ENCODE results near the gene CSRP2.
A peak's percentile ranks its signal among the peaks of the same experiment; 100 is the strongest.

Gene CSRP2

DNA sequence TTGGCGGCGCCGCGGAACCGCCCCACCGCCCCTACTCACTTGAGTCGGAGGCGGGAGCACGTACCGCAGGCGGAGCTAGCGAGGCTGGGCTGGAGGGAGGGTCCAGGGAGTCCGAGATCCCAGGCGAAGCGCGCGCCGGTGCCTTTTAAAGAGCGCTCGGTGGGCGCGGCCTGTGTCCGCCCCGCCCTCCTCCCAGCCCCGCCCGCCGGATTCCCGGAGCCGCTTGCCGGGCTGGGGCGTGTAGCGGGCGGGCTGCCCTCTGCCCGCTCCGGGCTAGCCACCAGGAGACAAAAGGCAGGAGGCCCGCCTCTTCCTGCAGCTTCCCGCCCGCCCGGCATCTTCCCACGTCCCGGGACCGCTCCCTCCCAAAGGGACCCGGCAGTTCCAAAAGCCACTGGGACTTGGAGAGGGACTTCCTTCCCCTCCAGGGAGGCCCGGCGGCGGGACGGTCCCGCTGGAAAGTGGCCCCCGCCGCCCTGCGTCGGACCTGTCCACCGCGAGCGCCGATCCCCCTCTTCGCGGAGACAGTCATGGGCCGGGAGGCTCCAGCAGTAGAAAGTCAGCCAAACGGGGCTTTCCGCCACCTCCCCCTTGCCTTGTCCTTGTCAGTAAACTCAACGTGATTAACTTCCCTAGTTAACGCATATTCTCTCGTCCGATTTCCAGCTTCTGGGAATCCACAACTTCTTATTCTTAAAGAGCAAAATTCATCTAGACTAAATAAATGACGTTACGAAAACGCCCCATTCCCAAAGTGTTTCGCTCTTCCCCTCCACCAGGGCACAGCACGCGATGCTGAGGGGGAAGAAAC is at the start of gene CSRP2:
CSRP2 (minus strand) TSS at position 121 of the 811 bp plus-strand sequence. CDS start 12,759 bp downstream, outside the sequence.
- no peaks in the 10 kb centered on the region for H3K9me3 ChIP-seq (ENCODE audit: control insufficient read depth, low read depth, low read length)
- peak within 1 kb of the TSS; percentile 89 for H3K4me3 ChIP-seq (ENCODE audit: low read length)
- H3K4me1 ChIP-seq (ENCODE audit: control insufficient read depth, low read depth, low read length) = peaks cover 28% of the 10 kb centered on the region
- H3K27ac ChIP-seq (ENCODE audit: low read length) = peak within 1 kb of the TSS; percentile 86
- no peaks in the 10 kb centered on the region for H3K27me3 ChIP-seq (ENCODE audit: control insufficient read depth, insufficient read depth, low read length)
- no peaks in the 10 kb centered on the region for H3K36me3 ChIP-seq (ENCODE audit: control insufficient read depth, low read depth, low read length)
- H3K9ac ChIP-seq (ENCODE audit: low read length) = peak within 1 kb of the TSS; percentile 93

DNA sequence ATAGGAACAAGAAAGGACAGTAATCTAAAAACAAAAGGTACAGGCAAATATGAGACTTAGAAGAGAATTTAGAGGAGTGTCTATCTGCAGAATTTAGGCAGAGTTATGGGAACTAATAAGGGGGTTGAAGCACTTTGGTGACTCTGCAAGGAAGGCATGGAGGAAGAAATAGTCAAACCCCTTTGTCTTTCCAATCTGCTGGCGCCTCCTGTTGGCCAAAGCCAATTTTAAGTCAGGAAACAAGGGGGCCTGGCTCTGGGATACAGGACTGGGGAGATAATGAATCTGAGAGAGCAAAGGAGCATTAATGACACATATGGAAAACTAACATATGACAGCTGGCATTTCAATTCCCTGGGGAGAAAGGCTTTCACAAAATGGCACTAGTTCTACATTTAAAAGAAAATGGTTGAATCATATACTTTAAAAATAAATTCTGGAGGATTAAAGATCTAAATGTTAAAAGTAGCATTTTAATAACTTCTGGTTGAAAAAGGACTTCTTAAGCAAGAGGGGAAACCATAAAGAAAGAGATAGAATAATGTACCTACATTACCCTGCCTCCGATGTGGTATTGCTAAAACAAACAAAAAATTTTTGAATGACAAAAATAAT is 48.5 kb upstream of the CSRP2 start:
- H3K27me3 ChIP-seq (ENCODE audit: control insufficient read depth, insufficient read depth, low read length) = no peaks in the 10 kb centered on the region
- no peak overlapping the region for H3K4me3 ChIP-seq (ENCODE audit: low read length)
- H3K9me3 ChIP-seq (ENCODE audit: control insufficient read depth, low read depth, low read length) = no peaks in the 10 kb centered on the region
- H3K36me3 ChIP-seq (ENCODE audit: control insufficient read depth, low read depth, low read length) = no peaks in the 10 kb centered on the region
- no peak overlapping the region for H3K9ac ChIP-seq (ENCODE audit: low read length)
- no peak overlapping the region for H3K27ac ChIP-seq (ENCODE audit: low read length)
- no peaks in the 10 kb centered on the region for H3K4me1 ChIP-seq (ENCODE audit: control insufficient read depth, low read depth, low read length)

DNA sequence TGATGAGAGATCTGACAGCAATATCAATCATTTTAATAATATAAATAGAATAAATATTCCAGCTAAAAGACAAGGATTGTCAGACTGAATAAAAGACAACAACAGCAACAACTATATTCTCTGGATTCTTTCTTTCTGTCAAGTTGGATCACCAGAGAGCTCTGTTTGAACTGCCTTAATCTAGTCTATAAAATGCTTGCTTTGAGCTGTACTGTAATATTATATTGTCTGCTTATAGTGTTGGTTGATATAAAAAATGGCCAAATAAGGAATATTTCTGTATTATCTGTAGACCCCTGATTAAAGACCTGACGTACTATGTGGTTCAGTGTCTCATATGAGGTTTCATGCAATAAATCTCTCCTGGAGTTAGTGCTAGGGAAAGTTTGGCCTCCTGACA is 46.3 kb upstream of the CSRP2 start:
- Histone ChIP-seq H3K4me1 (ENCODE audit: control insufficient read depth, low read depth, low read length) (peaks cover 14% of the 10 kb centered on the region), H3K9me3 (ENCODE audit: control insufficient read depth, low read depth, low read length) (no peaks in the 10 kb centered on the region), H3K36me3 (ENCODE audit: control insufficient read depth, low read depth, low read length) (no peaks in the 10 kb centered on the region), H3K4me3 (ENCODE audit: low read length) (no peak overlapping the region), H3K27me3 (ENCODE audit: control insufficient read depth, insufficient read depth, low read length) (no peaks in the 10 kb centered on the region), H3K27ac (ENCODE audit: low read length) (no peak overlapping the region), H3K9ac (ENCODE audit: low read length) (no peak overlapping the region)

DNA sequence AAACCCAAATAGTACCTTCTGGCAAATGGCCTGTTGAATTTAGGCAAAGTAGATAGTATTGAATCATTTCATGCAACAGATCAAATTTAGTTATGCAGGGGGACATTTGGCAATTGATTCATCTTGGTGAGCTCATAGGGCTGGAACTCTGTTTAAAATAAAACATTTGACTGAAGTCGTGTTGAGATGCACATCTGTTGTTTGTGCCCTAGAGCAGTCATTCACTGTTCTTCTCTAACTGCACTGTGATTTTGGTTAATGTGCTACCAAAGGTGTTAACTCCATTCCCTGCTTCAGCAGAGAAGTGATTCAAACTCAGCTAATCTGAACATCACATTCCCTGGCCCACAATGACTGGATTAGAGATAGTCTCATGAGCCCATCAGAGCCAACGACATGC is 44.0 kb upstream of the CSRP2 start:
- H3K27me3 ChIP-seq (ENCODE audit: control insufficient read depth, insufficient read depth, low read length) = no peaks in the 10 kb centered on the region
- no peak overlapping the region for H3K27ac ChIP-seq (ENCODE audit: low read length)
- H3K9me3 ChIP-seq (ENCODE audit: control insufficient read depth, low read depth, low read length) = no peaks in the 10 kb centered on the region
- H3K36me3 ChIP-seq (ENCODE audit: control insufficient read depth, low read depth, low read length) = no peaks in the 10 kb centered on the region
- H3K4me1 ChIP-seq (ENCODE audit: control insufficient read depth, low read depth, low read length) = peaks cover 15% of the 10 kb centered on the region
- no peak overlapping the region for H3K4me3 ChIP-seq (ENCODE audit: low read length)
- H3K9ac ChIP-seq (ENCODE audit: low read length) = no peak overlapping the region

DNA sequence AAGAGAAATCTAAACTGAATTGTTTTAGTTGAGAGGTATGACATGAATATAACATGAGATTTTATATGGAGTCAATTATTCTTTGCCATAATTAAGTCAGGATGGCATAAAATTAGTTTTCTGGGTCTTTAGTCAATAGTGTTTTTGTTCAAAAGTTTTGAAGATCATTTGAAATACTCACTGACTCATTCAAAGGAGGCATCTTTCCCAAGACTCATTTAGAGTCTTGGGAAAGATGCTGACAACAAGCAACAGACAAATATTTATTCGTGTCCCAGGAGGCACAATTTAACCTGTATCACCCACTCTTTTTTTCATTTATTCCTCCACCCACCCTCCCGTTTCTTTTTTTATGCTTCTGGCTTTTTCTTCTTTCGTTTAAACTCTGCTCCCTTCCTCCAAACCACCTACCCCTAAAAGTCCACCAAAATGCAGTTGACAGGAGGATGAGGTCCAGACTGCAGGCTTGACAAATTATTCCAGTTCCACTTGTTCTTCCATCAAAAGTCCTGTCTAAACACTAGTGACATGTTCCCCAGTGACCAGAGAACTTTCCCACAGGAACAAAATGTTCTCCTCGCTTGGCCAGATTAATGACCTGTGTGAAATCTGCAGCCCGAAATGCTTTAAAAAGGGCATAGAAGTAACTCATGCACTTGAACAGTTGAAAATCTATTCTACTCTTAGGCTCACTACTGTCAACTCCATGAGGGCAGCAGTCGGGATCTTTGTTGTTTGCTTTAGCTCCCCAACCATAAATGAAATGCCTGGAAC is 43.3 kb upstream of the CSRP2 start:
- H3K36me3 ChIP-seq (ENCODE audit: control insufficient read depth, low read depth, low read length) = no peaks in the 10 kb centered on the region
- H3K9ac ChIP-seq (ENCODE audit: low read length) = no peak overlapping the region
- no peaks in the 10 kb centered on the region for H3K9me3 ChIP-seq (ENCODE audit: control insufficient read depth, low read depth, low read length)
- peaks cover 15% of the 10 kb centered on the region for H3K4me1 ChIP-seq (ENCODE audit: control insufficient read depth, low read depth, low read length)
- H3K27me3 ChIP-seq (ENCODE audit: control insufficient read depth, insufficient read depth, low read length) = no peaks in the 10 kb centered on the region
- H3K27ac ChIP-seq (ENCODE audit: low read length) = no peak overlapping the region
- H3K4me3 ChIP-seq (ENCODE audit: low read length) = no peak overlapping the region

DNA sequence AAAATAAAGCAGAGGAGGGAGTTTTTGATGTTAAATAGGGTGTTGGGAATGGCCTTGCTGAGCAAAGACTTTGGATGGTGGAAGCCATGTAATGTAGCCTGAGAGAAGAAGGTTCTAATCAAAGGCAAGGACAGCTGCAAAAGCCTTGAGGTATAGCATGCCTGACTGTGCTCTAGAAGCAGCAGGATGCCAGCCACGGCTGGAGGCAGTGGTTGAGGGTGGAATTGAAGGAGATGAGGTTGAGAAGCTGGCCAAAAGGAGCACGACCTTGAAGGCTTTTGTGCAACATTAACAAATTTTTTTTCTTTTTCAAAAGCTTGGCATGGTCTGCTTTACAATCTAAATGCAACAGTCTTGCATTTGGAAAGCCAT is 42.3 kb upstream of the CSRP2 start:
- Histone ChIP-seq H3K27ac (ENCODE audit: low read length) (no peak overlapping the region), H3K4me1 (ENCODE audit: control insufficient read depth, low read depth, low read length) (peaks cover 15% of the 10 kb centered on the region), H3K36me3 (ENCODE audit: control insufficient read depth, low read depth, low read length) (no peaks in the 10 kb centered on the region), H3K4me3 (ENCODE audit: low read length) (no peak overlapping the region), H3K27me3 (ENCODE audit: control insufficient read depth, insufficient read depth, low read length) (no peaks in the 10 kb centered on the region), H3K9me3 (ENCODE audit: control insufficient read depth, low read depth, low read length) (no peaks in the 10 kb centered on the region), H3K9ac (ENCODE audit: low read length) (no peak overlapping the region)

DNA sequence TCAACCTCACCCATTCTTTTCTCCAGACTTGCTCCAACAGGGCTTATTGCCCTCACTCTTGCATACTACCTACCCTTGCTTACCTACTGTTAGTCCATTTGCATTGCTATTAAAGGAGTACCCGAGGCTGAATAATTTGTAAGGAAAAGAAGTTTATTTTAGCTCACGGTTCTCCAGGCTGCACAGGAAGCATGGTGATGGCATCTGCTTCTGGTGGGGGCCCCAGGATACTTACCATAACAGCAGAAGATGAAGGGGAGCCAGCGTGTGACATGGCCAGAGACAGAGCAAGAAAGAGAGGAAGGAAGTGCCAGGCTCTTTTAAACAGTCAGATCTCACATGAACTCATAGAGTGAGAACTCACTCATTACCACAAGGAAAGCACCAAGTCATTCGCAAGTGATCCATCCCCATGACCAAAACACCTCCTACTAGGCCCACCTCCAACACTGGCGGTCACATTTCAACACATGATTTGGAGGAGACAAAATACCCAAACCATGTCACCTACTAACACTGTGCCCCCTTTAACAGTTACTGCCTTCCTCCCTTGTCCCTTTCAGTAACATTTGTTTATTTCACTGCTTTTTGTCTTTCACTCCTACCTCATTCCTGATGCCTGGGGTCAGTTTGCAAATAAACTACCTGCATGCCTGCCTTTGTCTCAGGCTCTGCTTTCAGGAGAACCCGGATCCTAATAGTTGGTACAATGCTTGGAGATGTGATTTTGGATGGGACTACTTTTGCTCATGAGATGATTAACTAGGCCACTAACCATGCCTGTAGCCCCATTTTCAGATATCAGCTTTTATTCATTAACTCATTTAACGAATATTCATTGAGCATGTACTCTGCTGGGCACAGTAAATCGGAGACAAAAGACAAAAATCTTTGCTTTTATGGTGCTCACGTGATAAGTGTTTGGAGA is 41.6 kb upstream of the CSRP2 start:
- Histone ChIP-seq H3K9me3 (ENCODE audit: control insufficient read depth, low read depth, low read length) (no peaks in the 10 kb centered on the region), H3K9ac (ENCODE audit: low read length) (no peak overlapping the region), H3K36me3 (ENCODE audit: control insufficient read depth, low read depth, low read length) (no peaks in the 10 kb centered on the region), H3K4me3 (ENCODE audit: low read length) (no peak overlapping the region), H3K27me3 (ENCODE audit: control insufficient read depth, insufficient read depth, low read length) (no peaks in the 10 kb centered on the region), H3K4me1 (ENCODE audit: control insufficient read depth, low read depth, low read length) (peaks cover 15% of the 10 kb centered on the region), H3K27ac (ENCODE audit: low read length) (no peak overlapping the region)

DNA sequence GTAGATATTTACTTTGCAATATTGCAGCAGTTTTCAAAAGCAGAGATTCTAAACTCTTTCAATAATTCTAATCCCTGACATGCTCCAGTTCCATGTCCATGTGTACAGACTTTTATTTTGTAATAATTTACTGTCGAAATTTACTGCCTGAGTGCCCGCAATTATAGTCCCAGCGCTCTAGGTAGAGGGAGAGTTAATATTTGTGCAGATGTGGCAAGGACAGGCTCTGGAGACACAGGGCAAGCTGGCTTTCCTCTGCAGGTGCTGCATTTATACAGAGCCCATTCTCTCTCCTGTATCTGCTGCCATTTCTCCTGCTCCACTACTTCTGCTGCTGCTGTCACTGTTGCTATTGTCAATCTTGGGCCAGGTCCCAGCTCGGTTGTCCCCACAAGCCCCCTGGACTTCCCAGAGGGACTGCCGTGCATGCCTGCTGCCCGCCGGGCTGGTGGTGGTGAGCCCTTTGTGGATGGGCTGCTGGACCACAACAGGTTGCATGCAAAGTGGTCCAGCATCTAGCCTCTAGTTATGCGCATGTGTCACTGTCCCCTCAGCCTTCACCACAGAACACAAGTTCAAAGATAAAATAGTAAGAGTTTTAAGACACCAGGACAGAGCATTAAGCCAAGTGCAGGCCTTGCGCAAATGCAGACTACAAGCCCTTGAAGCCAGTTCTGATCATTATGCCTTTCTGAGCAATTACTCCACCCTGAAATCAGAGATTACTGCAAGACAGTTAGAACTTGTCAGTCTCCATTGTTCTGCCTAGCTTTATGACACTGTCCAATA is 40.8 kb upstream of the CSRP2 start:
- H3K27ac ChIP-seq (ENCODE audit: low read length) = no peak overlapping the region
- H3K9me3 ChIP-seq (ENCODE audit: control insufficient read depth, low read depth, low read length) = no peaks in the 10 kb centered on the region
- H3K27me3 ChIP-seq (ENCODE audit: control insufficient read depth, insufficient read depth, low read length) = no peaks in the 10 kb centered on the region
- H3K4me1 ChIP-seq (ENCODE audit: control insufficient read depth, low read depth, low read length) = peaks cover 15% of the 10 kb centered on the region
- no peak overlapping the region for H3K9ac ChIP-seq (ENCODE audit: low read length)
- H3K36me3 ChIP-seq (ENCODE audit: control insufficient read depth, low read depth, low read length) = no peaks in the 10 kb centered on the region
- H3K4me3 ChIP-seq (ENCODE audit: low read length) = no peak overlapping the region

DNA sequence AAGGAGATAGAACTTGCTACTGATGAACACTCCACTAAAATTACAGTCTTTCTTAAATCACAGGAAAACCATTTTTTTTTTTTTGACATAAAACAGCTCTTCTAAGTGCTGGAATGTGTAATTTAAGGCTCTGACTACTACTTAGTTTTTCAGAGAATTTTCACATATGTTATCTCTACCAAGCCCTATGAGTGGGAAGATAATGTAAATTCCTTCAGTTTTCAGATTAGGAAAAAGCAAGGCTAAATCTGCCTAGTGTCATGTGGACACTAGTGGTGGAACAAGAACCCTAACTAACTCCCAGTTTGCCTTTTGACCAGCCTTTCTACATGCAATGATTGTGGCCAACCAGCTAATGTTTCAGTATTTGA is 37.3 kb upstream of the CSRP2 start:
- Histone ChIP-seq H3K4me3 (ENCODE audit: low read length) (no peak overlapping the region), H3K9ac (ENCODE audit: low read length) (no peak overlapping the region), H3K9me3 (ENCODE audit: control insufficient read depth, low read depth, low read length) (no peaks in the 10 kb centered on the region), H3K4me1 (ENCODE audit: control insufficient read depth, low read depth, low read length) (peaks cover 11% of the 10 kb centered on the region), H3K27me3 (ENCODE audit: control insufficient read depth, insufficient read depth, low read length) (no peaks in the 10 kb centered on the region), H3K27ac (ENCODE audit: low read length) (no peak overlapping the region), H3K36me3 (ENCODE audit: control insufficient read depth, low read depth, low read length) (no peaks in the 10 kb centered on the region)

DNA sequence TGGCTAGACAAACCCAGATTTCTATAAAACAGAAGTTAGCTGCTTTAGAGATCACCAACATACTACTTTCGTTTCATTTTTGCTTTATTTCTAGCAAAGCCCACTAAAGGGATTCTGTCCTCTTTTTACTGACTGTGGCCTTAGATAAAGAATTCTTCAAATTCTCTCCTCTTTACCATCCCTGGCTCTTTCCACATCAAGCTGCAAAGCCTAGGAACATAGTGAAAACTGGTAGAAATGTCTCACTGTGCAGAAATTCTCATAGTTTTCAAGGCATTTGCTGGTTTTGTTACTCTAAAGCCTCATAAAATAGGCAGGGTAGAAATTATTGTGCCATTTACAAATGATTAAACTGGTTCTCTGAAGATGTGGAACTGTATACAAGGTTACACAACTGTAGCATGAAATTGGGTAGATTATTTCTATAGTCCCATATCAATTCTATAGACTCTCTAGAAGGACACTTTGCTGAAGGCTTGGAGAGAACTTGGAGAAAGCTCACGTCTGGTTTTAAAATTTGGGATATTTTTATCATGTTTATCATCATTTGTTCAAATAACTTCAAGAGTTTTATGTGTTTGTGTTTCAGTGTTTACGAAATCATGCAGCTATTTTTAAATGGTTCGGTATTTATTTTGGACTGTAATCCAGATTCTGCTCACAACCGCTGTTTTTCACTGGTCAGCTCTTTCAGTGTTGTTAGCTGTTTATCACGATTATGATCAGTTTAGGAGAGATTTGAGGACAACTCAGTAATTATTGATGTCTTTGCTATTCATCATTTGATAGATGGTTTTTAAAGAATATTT is 36.7 kb upstream of the CSRP2 start:
- Histone ChIP-seq H3K4me1 (ENCODE audit: control insufficient read depth, low read depth, low read length) (peaks cover 5% of the 10 kb centered on the region), H3K9me3 (ENCODE audit: control insufficient read depth, low read depth, low read length) (no peaks in the 10 kb centered on the region), H3K27me3 (ENCODE audit: control insufficient read depth, insufficient read depth, low read length) (no peaks in the 10 kb centered on the region), H3K4me3 (ENCODE audit: low read length) (no peak overlapping the region), H3K9ac (ENCODE audit: low read length) (no peak overlapping the region), H3K27ac (ENCODE audit: low read length) (no peak overlapping the region), H3K36me3 (ENCODE audit: control insufficient read depth, low read depth, low read length) (no peaks in the 10 kb centered on the region)

All from iPS-18a (cell line).